ENCODE data around the gene RGSL1.
"Not testable (repeated sequence)": the region's sequence is repeated elsewhere in the genome, so short reads cannot be mapped to it uniquely, and the experiment has no call there.

Gene RGSL1

DNA sequence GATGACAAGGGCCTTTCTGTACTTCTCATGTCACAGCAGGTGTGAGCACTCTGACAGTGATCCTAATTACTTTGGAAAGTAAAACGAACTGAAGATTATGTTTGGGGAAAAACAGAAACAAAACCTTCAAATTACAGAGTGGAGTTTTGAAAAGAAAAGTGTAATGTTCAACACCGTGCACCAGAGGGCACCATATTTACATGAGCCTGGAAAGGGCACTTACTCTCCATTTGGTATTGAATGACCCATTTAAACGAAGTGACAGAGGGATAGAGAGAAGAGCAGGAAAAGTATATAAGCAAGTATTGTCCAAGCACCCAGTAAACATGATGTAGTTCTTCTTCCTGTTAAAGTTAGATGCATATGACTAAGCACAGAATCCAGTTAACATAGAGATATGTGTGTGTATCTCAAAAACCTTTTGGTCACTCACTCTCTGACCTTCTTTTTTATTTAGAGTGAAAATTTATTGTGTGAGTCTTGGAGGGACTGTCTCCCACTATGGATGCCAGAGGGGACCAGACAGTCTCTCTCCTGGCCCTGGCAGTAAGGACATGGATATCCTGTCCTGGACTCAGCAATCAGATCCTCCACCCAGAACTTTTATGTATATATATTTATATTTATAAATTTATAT lies 3.8 kb upstream of the RGSL1 start:
- DNase-seq (ENCODE audit: low read depth in 4 of 4, low spot score in 1 of 4), result peak in 1 of 4 experiments; percentile 8

DNA sequence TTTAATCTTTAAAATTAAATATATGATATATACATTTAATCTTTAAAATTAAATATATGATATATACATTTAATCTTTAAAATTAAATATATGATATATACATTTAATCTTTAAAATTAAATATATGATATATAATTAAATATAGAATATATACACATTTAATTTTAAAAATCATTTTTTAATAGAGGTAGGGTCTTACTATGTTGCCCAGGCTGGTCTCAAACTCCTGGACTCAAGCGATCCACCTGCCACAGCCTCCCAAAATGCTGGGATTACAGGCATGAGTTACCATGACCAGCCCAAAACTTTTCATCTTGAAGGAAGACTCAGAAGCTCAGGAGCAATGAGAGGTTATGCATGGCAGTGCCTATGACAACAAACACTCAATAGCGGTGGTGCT lies 2.8 kb upstream of the RGSL1 start:
- not testable (repeated sequence) for DNase-seq (ENCODE audit: low read depth in 4 of 4, low spot score in 1 of 4)

DNA sequence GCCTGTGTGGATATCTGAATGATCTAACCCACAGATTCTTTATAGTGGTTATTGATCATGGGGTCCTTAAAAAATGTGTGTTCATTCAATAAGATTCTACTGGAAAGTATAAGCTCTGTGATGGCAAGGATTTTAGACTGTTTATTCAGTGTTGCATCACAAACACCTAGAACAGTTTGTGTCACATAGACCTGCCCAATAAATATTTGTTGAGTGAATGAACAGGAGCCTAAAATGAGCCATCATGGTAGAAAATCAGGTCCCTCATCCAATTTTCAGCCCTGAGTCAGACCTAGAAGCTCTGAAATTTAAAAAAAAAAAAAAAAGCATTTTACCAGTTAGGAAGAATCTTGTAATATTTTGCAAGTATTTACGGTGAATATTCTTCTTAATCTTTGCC lies 2.3 kb upstream of the RGSL1 start:
- DNase-seq (ENCODE audit: low read depth in 4 of 4, low spot score in 1 of 4), result no peak

DNA sequence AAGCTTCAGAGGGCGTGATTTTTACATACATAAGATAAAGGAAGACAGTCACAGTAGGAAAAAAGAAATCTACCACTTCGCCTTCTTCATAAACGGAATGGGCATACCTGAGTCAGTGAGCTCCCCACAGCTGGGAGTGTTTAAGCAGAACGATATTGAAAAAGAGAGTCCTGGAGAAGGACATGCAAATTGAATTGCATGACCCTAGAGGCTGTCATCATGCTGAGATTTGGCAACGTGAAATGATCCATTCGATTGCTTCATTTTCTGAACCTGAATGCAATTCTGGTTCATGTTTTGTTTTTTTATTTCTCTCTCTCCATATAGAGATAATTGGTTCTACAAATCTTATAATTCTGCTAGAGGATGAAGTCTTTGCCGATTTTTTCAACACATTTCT lies 3.7 kb downstream of the RGSL1 start:
- no peak for DNase-seq (ENCODE audit: low read depth in 4 of 4, low spot score in 1 of 4)

DNA sequence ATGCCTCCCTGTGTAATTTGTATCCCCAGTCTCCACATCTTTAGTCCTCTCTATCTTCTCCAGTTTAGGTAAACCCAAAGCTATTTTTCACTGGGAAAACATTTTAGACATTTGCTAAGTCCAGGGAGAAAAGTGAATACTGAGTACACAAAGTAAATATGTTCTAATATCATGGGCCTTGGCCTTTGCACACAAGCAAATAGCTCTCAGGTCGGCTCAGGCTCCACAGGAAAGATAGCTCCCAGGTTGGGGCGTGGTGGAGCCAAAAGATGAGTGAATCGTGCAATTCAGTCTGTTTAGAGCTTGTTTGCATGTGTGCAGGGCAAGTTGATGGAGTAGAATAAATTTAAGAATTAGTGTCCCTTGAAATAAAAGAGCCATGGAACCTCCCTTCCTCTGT lies 7.9 kb downstream of the RGSL1 start:
- DNase-seq (ENCODE audit: low read depth in 4 of 4, low spot score in 1 of 4), result no peak

DNA sequence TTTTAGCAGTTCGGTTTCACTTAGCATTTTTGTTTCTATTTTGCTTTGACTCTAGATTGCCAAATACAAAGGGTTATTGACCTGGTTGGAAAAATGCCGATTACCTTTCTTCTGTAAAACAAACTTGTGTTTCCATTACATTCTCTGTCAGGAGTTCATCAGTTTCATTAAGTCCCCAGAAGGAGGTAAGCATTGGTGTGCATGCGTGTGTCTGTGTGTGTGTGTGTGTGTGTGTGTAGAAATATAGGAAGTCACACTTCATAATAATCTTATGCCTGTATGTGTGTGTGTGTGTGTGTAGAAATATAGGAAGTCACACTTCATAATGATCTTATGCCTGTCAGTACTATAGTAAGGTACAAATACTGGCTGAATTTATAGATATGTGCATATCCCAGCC lies 10.0 kb downstream of the RGSL1 start:
- no peak for DNase-seq (ENCODE audit: low read depth in 4 of 4, low spot score in 1 of 4)

DNA sequence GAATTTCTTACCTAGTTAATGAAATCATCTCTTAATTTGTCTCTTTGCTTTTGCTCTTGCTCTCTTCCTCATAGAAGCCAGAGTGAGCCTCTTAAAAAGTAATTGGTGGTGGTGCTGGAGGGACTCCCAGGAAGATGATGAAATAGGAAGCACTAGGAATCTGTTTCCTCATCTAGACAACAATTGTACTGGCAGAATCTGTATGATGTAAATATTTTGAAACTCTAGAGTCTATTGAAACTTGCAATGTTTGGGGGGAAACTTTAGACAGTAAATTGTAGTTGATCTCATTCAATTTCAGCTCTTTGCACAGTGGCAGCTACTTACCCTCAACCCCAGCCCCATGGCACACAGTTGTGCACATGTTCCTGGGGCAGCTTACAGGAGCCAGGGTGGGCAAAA lies 10.6 kb downstream of the RGSL1 start:
- no peak for DNase-seq (ENCODE audit: low read depth in 4 of 4, low spot score in 1 of 4)

GRCh38 chr1:182473556-182473955 lies 23.6 kb downstream of the RGSL1 start:
- DNase-seq (ENCODE audit: low read depth in 4 of 4, low spot score in 1 of 4), result no peak

- DNase-seq (ENCODE audit: low read depth in 4 of 4, low spot score in 1 of 4), result no peak
Observed at GRCh38 chr1:182476625-182477024, 26.7 kb downstream of the RGSL1 start.

GRCh38 chr1:182478238-182478637 lies 28.3 kb downstream of the RGSL1 start:
- DNase-seq (ENCODE audit: low read depth in 4 of 4, low spot score in 1 of 4), result no peak

- no peak for DNase-seq (ENCODE audit: low read depth in 4 of 4, low spot score in 1 of 4)
Observed at GRCh38 chr1:182484067-182484466, 34.1 kb downstream of the RGSL1 start.

DNA sequence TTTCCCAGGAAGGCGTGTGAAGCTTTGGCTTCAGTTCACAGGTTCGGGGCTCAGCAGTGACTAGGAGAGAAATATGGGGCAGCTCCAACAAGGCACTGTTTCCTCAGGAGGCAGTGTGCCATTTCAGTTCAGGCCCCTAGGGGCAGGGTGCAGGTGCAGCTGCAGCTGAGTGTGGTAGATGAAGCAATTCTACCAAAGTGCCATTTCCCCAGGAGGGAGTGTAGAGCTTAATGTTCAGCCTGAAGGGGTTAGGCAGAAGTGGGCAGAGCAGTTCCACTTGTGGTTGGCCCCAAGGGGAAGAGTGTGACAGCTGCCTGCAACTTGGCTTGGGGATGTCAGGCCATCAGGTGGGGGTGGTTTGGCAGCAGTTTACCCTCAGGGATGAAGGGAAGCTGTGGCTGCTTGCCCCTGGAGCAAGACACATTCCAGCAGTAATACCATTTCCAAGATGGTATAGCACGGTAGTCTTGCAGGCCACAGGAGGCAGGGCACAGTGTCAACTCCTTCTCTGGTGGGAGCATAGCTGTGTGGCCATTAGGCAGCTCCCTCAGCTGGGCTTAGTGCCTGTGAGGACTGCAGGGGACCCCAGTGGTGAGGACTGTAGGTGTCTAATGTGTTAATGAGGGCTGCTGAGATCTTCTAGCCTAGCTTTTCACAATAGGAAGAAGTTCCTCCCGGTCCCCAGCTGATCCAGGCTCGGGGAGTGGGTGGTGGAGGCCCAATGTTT lies 34.7 kb downstream of the RGSL1 start:
- DNase-seq (ENCODE audit: low read depth in 4 of 4, low spot score in 1 of 4), result peak in 1 of 4 experiments; percentile 3

- no peak for DNase-seq (ENCODE audit: low read depth in 4 of 4, low spot score in 1 of 4)
Observed at GRCh38 chr1:182485861-182486260, 35.9 kb downstream of the RGSL1 start.

- no peak for DNase-seq (ENCODE audit: low read depth in 4 of 4, low spot score in 1 of 4)
Observed at GRCh38 chr1:182488803-182489202, 38.9 kb downstream of the RGSL1 start.

- DNase-seq (ENCODE audit: low read depth in 4 of 4, low spot score in 1 of 4), result no peak
Observed at GRCh38 chr1:182493063-182493462, 43.1 kb downstream of the RGSL1 start.

GRCh38 chr1:182495002-182495401 lies 45.1 kb downstream of the RGSL1 start:
- DNase-seq (ENCODE audit: low read depth in 4 of 4, low spot score in 1 of 4), result no peak

GRCh38 chr1:182495693-182496092 lies 45.7 kb downstream of the RGSL1 start:
- DNase-seq (ENCODE audit: low read depth in 4 of 4, low spot score in 1 of 4), result no peak

DNA sequence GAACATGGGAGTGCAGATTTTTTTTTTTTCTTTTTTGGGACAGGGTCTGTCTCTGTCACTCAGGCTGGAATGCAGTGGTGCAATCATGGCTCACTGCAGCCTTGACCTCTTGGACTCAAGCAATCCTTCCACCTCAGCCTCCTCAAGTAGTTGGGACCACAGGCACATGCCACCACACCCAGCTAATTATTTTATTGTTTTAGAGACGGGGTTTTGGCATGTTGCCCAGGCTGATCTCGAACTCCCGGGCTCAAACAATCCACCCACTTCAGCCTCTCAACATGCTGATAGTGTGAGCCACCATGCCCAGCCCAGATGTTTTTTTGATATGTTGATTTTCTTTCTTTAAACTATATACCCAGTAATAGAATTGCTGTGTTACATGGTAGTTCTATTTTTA lies 57.7 kb downstream of the RGSL1 start:
- DNase-seq (ENCODE audit: low read depth in 4 of 4, low spot score in 1 of 4), result no peak

- no peak for DNase-seq (ENCODE audit: low read depth in 4 of 4, low spot score in 1 of 4)
Observed at GRCh38 chr1:182515556-182515955, 65.6 kb downstream of the RGSL1 start.

- DNase-seq (ENCODE audit: low read depth in 4 of 4, low spot score in 1 of 4), result no peak
Observed at GRCh38 chr1:182520736-182521135, 70.8 kb downstream of the RGSL1 start.

- no peak for DNase-seq (ENCODE audit: low read depth in 4 of 4, low spot score in 1 of 4)
Observed at GRCh38 chr1:182525342-182525741, 75.4 kb downstream of the RGSL1 start.

DNA sequence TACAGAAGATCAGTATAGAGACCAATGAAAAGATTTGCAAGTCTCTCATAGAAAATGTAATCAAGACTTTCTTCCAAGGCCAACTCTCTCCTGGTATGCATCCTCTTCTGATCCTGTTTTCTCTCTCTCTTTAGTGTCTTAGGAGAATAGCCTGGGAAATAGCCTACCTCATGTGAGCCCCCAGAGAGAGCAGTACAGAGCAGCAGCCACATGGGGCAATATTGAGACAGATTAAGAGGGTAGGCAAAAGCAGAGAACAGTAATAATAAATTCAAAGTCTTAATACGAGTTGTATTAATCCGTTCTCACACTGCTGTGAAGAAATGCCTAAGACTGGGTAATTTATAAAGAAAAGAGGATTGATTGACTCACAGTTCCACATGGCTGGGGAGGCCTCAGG lies 77.7 kb downstream of the RGSL1 start:
- DNase-seq (ENCODE audit: low read depth in 4 of 4, low spot score in 1 of 4), result no peak

GRCh38 chr1:182528206-182528605 lies 78.3 kb downstream of the RGSL1 start:
- DNase-seq (ENCODE audit: low read depth in 4 of 4, low spot score in 1 of 4), result not testable (repeated sequence)

Data from stimulated activated CD4-positive, alpha-beta T cell treated with anti-CD3 and anti-CD28 coated beads, Interleukin-1b, Interleukin-23, amount 100 ng/mL, for 24 hours (primary cell).